Activated CD8-positive, alpha-beta T cell treated with anti-CD3 and anti-CD28 coated beads, Interleukin-2, amount 10 ng/mL, durations not matched to agents 7 days and 5 days (primary cell): Measurements from ENCODE around the gene MTO1. TPM values are rescaled to one million over a fixed set of nuclear protein-coding genes. Genes with fewer than 3 reads are reported as not detected.
A peak's percentile ranks its signal among the peaks of the same experiment; 100 is the strongest.

Experiments
- ATAC-seq: fragments of 150-1000 bp; cut with Tn5 transposase; one replicate; pipeline ENCODE4 v1.10.0; 2021; ENCODE audit warnings: moderate library complexity
- CTCF ChIA-PET: fragments of 350-600 bp; sonication (Branson Sonifier 250); formaldehyde crosslinking; loops from one replicate; lab custom pipeline; 2021; ENCODE audit warnings: antibody characterized with exemption; lab: Charles Lee
- POLR2A ChIA-PET: fragments of 350-600 bp; sonication (Branson Sonifier 250); formaldehyde crosslinking; loops from one replicate; lab custom pipeline; 2021; ENCODE audit warnings: antibody characterized with exemption; lab: Charles Lee
- DNase-seq: peaks from one replicate; pipeline ENCODE4 v3.0.0-alpha.2; 2020
- H3K27ac Mint-ChIP-seq: one replicate; pipeline ENCODE4 v1.8.0; 2021; ENCODE audit warnings: mild to moderate bottlenecking, mixed read lengths
- H3K27me3 Mint-ChIP-seq: one replicate; pipeline ENCODE4 v1.8.0; 2021; ENCODE audit warnings: low read depth, mixed read lengths
- H3K36me3 Mint-ChIP-seq: one replicate; pipeline ENCODE4 v1.8.0; 2021; ENCODE audit warnings: low read depth, mixed read lengths
- H3K4me1 Mint-ChIP-seq: one replicate; pipeline ENCODE4 v1.8.0; 2021; ENCODE audit warnings: low read depth, mixed read lengths
- H3K4me3 Mint-ChIP-seq: one replicate; pipeline ENCODE4 v1.8.0; 2021; ENCODE audit warnings: mild to moderate bottlenecking, mixed read lengths
- H3K9me3 Mint-ChIP-seq: one replicate; pipeline ENCODE4 v1.8.0; 2022; ENCODE audit warnings: mixed read lengths; ENCODE audit not compliant: insufficient read depth
- total RNA-seq, 2 experiments: library from RNA; stranded (reverse); gene quantifications; one replicate each; pipeline ENCODE4 v1.2.3, GENCODE V29; 2021

The MTO1 gene
- total RNA-seq, 2 experiments from 2014 or later: 51.7 to 54.3 TPM

GRCh38 chr6:73460056-73460455 is 1.5 kb upstream of the MTO1 start:
- peak overlapping the region; percentile 85 for H3K27ac Mint-ChIP-seq
- ChIA-PET POLR2A (interaction anchor here (0.7 to 3.7 kb wide), 3 partner anchors 9 to 62 kb away, joined by 3 to 69 read pairs (median 5); partner anchors contain the start of gene EEF1A1), CTCF (interaction anchor here (3.3 kb wide), 1 partner anchor 8 kb away, joined by 26 read pairs; the partner anchor contains the start of gene CGAS)
- H3K4me1 Mint-ChIP-seq: peaks cover 53% of the 10 kb centered on the region
- H3K4me3 Mint-ChIP-seq: peak overlapping the region; percentile 94
- no peaks in the 10 kb centered on the region for H3K27me3 Mint-ChIP-seq
- H3K9me3 Mint-ChIP-seq: no peaks in the 10 kb centered on the region
- ATAC-seq: no peak
- no peak for DNase-seq
- H3K36me3 Mint-ChIP-seq: peaks cover 23% of the 10 kb centered on the region

GRCh38 chr6:73471686-73472290 is 10.3 kb downstream of the MTO1 start:
- peaks cover 52% of the 10 kb centered on the region for H3K36me3 Mint-ChIP-seq
- no peak for ATAC-seq

GRCh38 chr6:73476723-73477122 is 15.2 kb downstream of the MTO1 start:
- Mint-ChIP-seq H3K4me3 (no peak overlapping the region), H3K27ac (no peak overlapping the region), H3K27me3 (no peaks in the 10 kb centered on the region), H3K4me1 (peaks cover 7% of the 10 kb centered on the region), H3K36me3 (peaks cover 54% of the 10 kb centered on the region), H3K9me3 (no peaks in the 10 kb centered on the region)
- POLR2A ChIA-PET: interaction anchor here (4.4 kb wide), 1 partner anchor 15 kb away, joined by 18 read pairs; the partner anchor contains the start of gene MTO1
- ATAC-seq (no peak), DNase-seq (peak; percentile 9)
- CTCF ChIA-PET: interaction anchor here (1.2 kb wide), 1 partner anchor 13 kb away, joined by 3 read pairs; no protein-coding TSS in a partner anchor

More at GRCh38 chr6:73471686-73472290, 10.3 kb downstream of the MTO1 start:
- no peak for DNase-seq
- Mint-ChIP-seq H3K27me3 (no peaks in the 10 kb centered on the region), H3K27ac (peak overlapping the region; percentile 85), H3K9me3 (no peaks in the 10 kb centered on the region), H3K4me1 (peaks cover 18% of the 10 kb centered on the region), H3K4me3 (peak overlapping the region; percentile 29)
- ChIA-PET POLR2A (interaction anchor here (0.7 to 3.4 kb wide), 5 partner anchors 10 to 206 kb away, joined by 3 to 38 read pairs (median 4); partner anchors contain the start of genes CGAS, EEF1A1 and MTO1), CTCF (interaction anchor here (1.1 to 2.6 kb wide), 5 partner anchors 10 to 181 kb away, joined by 3 to 12 read pairs (median 7); partner anchors contain the start of genes CGAS and MTO1)

- Mint-ChIP-seq H3K4me1 (peaks cover 1% of the 10 kb centered on the region), H3K27ac (no peak overlapping the region), H3K4me3 (no peak overlapping the region), H3K36me3 (peaks cover 55% of the 10 kb centered on the region), H3K27me3 (no peaks in the 10 kb centered on the region), H3K9me3 (no peaks in the 10 kb centered on the region)
- ATAC-seq (no peak), DNase-seq (peak; percentile 4)
- ChIA-PET CTCF (no interaction called here), POLR2A (interaction anchor here (4.4 kb wide), 1 partner anchor 16 kb away, joined by 18 read pairs; the partner anchor contains the start of gene MTO1)
These were observed 15.9 kb downstream of the MTO1 start for GRCh38 chr6:73477407-73477806.

GRCh38 chr6:73481969-73482368 is 20.4 kb downstream of the MTO1 start:
- Mint-ChIP-seq H3K9me3 (no peaks in the 10 kb centered on the region), H3K27ac (peak overlapping the region; percentile 63), H3K36me3 (peaks cover 63% of the 10 kb centered on the region), H3K4me1 (no peaks in the 10 kb centered on the region), H3K4me3 (no peak overlapping the region), H3K27me3 (no peaks in the 10 kb centered on the region)
- ChIA-PET POLR2A (interaction anchor here (0.7 kb wide), 1 partner anchor 254 kb away, joined by 3 read pairs; no protein-coding TSS in a partner anchor), CTCF (no interaction called here)
- ATAC-seq (no peak), DNase-seq (no peak)

GRCh38 chr6:73484438-73484837 is 22.9 kb downstream of the MTO1 start:
- Mint-ChIP-seq H3K36me3 (peaks cover 73% of the 10 kb centered on the region), H3K27me3 (no peaks in the 10 kb centered on the region)
- POLR2A ChIA-PET: interaction anchor here (1.1 to 1.5 kb wide), 2 partner anchors 29 to 33 kb away, joined by 3 to 6 read pairs; no protein-coding TSS in a partner anchor

GRCh38 chr6:73487473-73487872 is 25.9 kb downstream of the MTO1 start:
- Mint-ChIP-seq H3K4me3 (no peak overlapping the region), H3K36me3 (peaks cover 76% of the 10 kb centered on the region), H3K27ac (no peak overlapping the region), H3K27me3 (no peaks in the 10 kb centered on the region), H3K9me3 (no peaks in the 10 kb centered on the region), H3K4me1 (peaks cover 5% of the 10 kb centered on the region)
- ChIA-PET POLR2A (interaction anchor here (1.0 kb wide), 1 partner anchor 13 kb away, joined by 4 read pairs; no protein-coding TSS in a partner anchor), CTCF (interaction anchor here (1.0 kb wide), 1 partner anchor 25 kb away, joined by 3 read pairs; the partner anchor contains the start of gene MTO1)
- ATAC-seq (no peak), DNase-seq (no peak)

More at GRCh38 chr6:73484438-73484837, 22.9 kb downstream of the MTO1 start:
- Mint-ChIP-seq H3K4me1 (no peaks in the 10 kb centered on the region), H3K9me3 (no peaks in the 10 kb centered on the region), H3K4me3 (no peak overlapping the region), H3K27ac (no peak overlapping the region)
- DNase-seq (no peak), ATAC-seq (no peak)
- CTCF ChIA-PET: interaction anchor here (0.6 kb wide), 1 partner anchor 22 kb away, joined by 3 read pairs; no protein-coding TSS in a partner anchor

GRCh38 chr6:73491377-73491776 is 29.8 kb downstream of the MTO1 start:
- Mint-ChIP-seq H3K27ac (no peak overlapping the region), H3K36me3 (peaks cover 62% of the 10 kb centered on the region), H3K4me3 (no peak overlapping the region), H3K9me3 (no peaks in the 10 kb centered on the region), H3K27me3 (no peaks in the 10 kb centered on the region), H3K4me1 (peaks cover 5% of the 10 kb centered on the region)
- no peak for DNase-seq
- POLR2A ChIA-PET: interaction anchor here (1.9 kb wide), 1 partner anchor 30 kb away, joined by 5 read pairs; the partner anchor contains the start of gene MTO1
- CTCF ChIA-PET: no interaction called here
- no peak for ATAC-seq

GRCh38 chr6:73497915-73498314 is 36.4 kb downstream of the MTO1 start:
- no peak for DNase-seq
- Mint-ChIP-seq H3K4me1 (peaks cover 2% of the 10 kb centered on the region), H3K4me3 (no peak overlapping the region), H3K36me3 (peaks cover 35% of the 10 kb centered on the region), H3K27me3 (no peaks in the 10 kb centered on the region), H3K9me3 (no peaks in the 10 kb centered on the region), H3K27ac (no peak overlapping the region)
- ChIA-PET POLR2A (interaction anchor here (1.1 to 1.5 kb wide), 3 partner anchors 16 to 24 kb away, joined by 3 to 4 read pairs (median 3); no protein-coding TSS in a partner anchor), CTCF (interaction anchor here (0.6 to 1.5 kb wide), 2 partner anchors 155 to 177 kb away, joined by 4 read pairs; no protein-coding TSS in a partner anchor)
- no peak for ATAC-seq

GRCh38 chr6:73503027-73503772 is 41.7 kb downstream of the MTO1 start:
- ChIA-PET POLR2A (interaction anchor here (0.9 to 2.2 kb wide), 3 partner anchors 10 to 28 kb away, joined by 3 to 8 read pairs (median 5); no protein-coding TSS in a partner anchor), CTCF (interaction anchor here (0.6 to 1.6 kb wide), 4 partner anchors 11 to 149 kb away, joined by 3 to 6 read pairs (median 3); no protein-coding TSS in a partner anchor)
- Mint-ChIP-seq H3K27ac (peak overlapping the region; percentile 68), H3K4me1 (peaks cover 9% of the 10 kb centered on the region), H3K27me3 (no peaks in the 10 kb centered on the region), H3K36me3 (peaks cover 31% of the 10 kb centered on the region), H3K9me3 (no peaks in the 10 kb centered on the region), H3K4me3 (no peak overlapping the region)
- no peak for DNase-seq
- no peak for ATAC-seq

GRCh38 chr6:73504160-73504559 is 42.6 kb downstream of the MTO1 start:
- Mint-ChIP-seq H3K27me3 (no peaks in the 10 kb centered on the region), H3K4me3 (no peak overlapping the region), H3K36me3 (peaks cover 28% of the 10 kb centered on the region), H3K9me3 (no peaks in the 10 kb centered on the region), H3K4me1 (peaks cover 9% of the 10 kb centered on the region), H3K27ac (peak overlapping the region; percentile 34)
- CTCF ChIA-PET: interaction anchor here (1.0 to 1.6 kb wide), 2 partner anchors 11 to 148 kb away, joined by 3 to 6 read pairs; no protein-coding TSS in a partner anchor
- no peak for DNase-seq
- ATAC-seq: no peak
- POLR2A ChIA-PET: interaction anchor here (1.5 to 2.2 kb wide), 2 partner anchors 9 to 13 kb away, joined by 5 to 8 read pairs; no protein-coding TSS in a partner anchor
